Measurements from ENCODE around the gene TSPY9.
"Not testable (repeated sequence)": the region's sequence is repeated elsewhere in the genome, so short reads cannot be mapped to it uniquely, and the experiment has no call there.

TSPY9 gene

DNA sequence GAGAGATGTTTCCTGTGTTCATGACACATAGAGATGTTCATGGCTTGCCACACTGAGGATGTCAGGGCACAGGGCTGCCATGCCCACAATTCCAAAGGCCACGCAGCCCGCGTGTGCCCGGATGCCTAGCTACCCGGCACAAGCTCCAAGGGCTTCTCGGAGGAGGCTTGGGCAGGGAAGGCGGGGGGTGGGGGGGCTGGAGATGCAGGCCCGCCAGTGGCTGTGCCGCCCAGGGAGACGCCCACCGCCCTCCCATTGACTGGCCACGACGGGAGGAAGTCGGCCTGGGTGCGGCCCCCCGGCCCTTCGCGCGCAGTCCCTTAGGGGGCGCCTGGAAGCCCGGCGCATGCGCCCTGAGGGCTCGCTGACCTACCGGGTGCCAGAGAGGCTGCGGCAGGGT, at the start of gene TSPY9:
Gene TSPY9 (plus strand): TSS at position 301 of the 400 bp plus-strand sequence. CDS start 46 bp downstream, at position 347.
- not testable (repeated sequence) for DNase-seq

- DNase-seq, result not testable (repeated sequence)
These were observed 20.4 kb upstream of the TSPY9 start, which contains the start of gene TSPY1 for GRCh38 chrY:9466655-9467054. Gene TSPY1 (plus strand): TSS chrY:9466955. CDS start chrY:9467001, 46 bp downstream.

GRCh38 chrY:9504396-9504795, 17.3 kb downstream of the TSPY9 start:
- DNase-seq, result not testable (repeated sequence)

DNA sequence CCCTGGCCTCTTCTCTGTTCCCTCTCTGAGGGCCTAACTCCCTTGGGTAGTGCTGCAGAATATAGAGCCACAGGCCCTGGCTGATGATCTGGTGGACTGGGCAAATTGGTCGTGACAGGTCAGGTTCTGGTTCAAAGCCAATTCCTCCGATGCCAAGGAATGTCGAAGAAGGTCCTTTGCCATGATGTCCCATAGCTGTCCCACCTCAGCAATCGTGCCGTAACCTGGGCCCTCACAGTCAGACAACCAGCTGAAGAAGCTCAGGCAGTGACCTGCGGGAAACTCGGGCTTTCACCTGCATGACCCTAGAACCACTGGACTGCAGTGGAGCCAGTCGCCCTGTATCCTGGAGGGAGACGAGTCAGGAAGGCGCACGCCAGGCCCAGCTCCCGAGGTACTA, 29.2 kb downstream of the TSPY9 start:
- DNase-seq, result not testable (repeated sequence)

DNA sequence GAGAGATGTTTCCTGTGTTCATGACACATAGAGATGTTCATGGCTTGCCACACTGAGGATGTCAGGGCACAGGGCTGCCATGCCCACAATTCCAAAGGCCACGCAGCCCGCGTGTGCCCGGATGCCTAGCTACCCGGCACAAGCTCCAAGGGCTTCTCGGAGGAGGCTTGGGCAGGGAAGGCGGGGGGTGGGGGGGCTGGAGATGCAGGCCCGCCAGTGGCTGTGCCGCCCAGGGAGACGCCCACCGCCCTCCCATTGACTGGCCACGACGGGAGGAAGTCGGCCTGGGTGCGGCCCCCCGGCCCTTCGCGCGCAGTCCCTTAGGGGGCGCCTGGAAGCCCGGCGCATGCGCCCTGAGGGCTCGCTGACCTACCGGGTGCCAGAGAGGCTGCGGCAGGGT, 40.5 kb downstream of the TSPY9 start, which contains the start of gene TSPY10:
Gene TSPY10 (plus strand): TSS at position 301 of the 400 bp plus-strand sequence. CDS start 46 bp downstream, at position 347.
- not testable (repeated sequence) for DNase-seq
